ENCODE data around the gene UNKL. TPM values are rescaled to one million over a fixed set of nuclear protein-coding genes. Genes with fewer than 3 reads are reported as not detected.

The UNKL gene
- total and polyA plus RNA-seq, 2 of the 8 experiments (the other 6 are each of a cell fraction or from before 2014, with no cell fraction given): 25.1 to 31.8 TPM

GRCh38 chr16:1401758-1402154, 12.7 kb downstream of the UNKL start (continued):
- TF ChIP-seq, protein P1, sequence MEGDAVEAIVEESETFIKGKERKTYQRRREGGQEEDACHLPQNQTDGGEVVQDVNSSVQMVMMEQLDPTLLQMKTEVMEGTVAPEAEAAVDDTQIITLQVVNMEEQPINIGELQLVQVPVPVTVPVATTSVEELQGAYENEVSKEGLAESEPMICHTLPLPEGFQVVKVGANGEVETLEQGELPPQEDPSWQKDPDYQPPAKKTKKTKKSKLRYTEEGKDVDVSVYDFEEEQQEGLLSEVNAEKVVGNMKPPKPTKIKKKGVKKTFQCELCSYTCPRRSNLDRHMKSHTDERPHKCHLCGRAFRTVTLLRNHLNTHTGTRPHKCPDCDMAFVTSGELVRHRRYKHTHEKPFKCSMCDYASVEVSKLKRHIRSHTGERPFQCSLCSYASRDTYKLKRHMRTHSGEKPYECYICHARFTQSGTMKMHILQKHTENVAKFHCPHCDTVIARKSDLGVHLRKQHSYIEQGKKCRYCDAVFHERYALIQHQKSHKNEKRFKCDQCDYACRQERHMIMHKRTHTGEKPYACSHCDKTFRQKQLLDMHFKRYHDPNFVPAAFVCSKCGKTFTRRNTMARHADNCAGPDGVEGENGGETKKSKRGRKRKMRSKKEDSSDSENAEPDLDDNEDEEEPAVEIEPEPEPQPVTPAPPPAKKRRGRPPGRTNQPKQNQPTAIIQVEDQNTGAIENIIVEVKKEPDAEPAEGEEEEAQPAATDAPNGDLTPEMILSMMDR (IDR thresholded peaks at IDR 0.05; ENCODE audit: control extremely low read depth in 1 of 3, insufficient read depth in 1 of 3, low read depth in 1 of 3, low read length in 3 of 3): no peak
- TF ChIP-seq NRF1 (IDR thresholded peaks at IDR 0.05; ENCODE audit: low read depth, low read length): no peak
